IMR-90 (cell line): ENCODE data around the gene VDAC1. TPM values are rescaled to one million over a fixed set of nuclear protein-coding genes. Genes with fewer than 3 reads are reported as not detected.

Experiments
- ATAC-seq: fragments of 200-7000 bp; cut with Tn5 transposase; 2 replicates; pipeline ENCODE4 v1.9.1; 2020; ENCODE audit warnings: low read depth, mild to moderate bottlenecking, moderate library complexity
- BruUV-seq: library from RNA; stranded (reverse); fragments of 400-500 nt; replicated peaks from 2 replicates; lab custom pipeline; 2021; lab: Mats Ljungman, UMichigan
- CTCF ChIA-PET: fragments of 300-600 bp; formaldehyde crosslinking; extraction: SDS; loops from one replicate; lab custom pipeline; 2021; ENCODE audit warnings: antibody characterized with exemption; lab: Yijun Ruan, JAX
- POLR2A ChIA-PET: fragments of 300-600 bp; sonication (Branson Sonifier 250); formaldehyde crosslinking; loops from one replicate; lab custom pipeline; 2022; ENCODE audit warnings: antibody characterized with exemption; ENCODE audit not compliant: unreplicated experiment; lab: Charles Lee
- DNase-seq: peaks from one replicate; pipeline ENCODE4 v3.0.0; 2013
- H2AFZ ChIP-seq: replicated peaks from 2 replicates; pipeline ENCODE3; 2013; ENCODE audit warnings: low read length, mild to moderate bottlenecking; ENCODE audit not compliant: poor library complexity
- H2AK5ac ChIP-seq: 2 replicates; pipeline ENCODE4 v1.6.1; 2013; ENCODE audit warnings: low read depth, low read length, inconsistent platforms
- H2AK9ac ChIP-seq: replicated peaks from 2 replicates; pipeline ENCODE3; 2013; ENCODE audit warnings: mild to moderate bottlenecking, low read depth, low read length, moderate library complexity; ENCODE audit not compliant: poor library complexity
- H2BK120ac ChIP-seq: 2 replicates; pipeline ENCODE4 v1.6.1; 2013; ENCODE audit warnings: low read depth, low read length, inconsistent platforms
- H2BK15ac ChIP-seq: 3 replicates; pipeline ENCODE4 v1.6.1; 2013; ENCODE audit warnings: low read depth, low read length, inconsistent platforms
- H2BK20ac ChIP-seq: 2 replicates; pipeline ENCODE4 v1.6.1; 2013; ENCODE audit warnings: low read depth, mild to moderate bottlenecking, inconsistent platforms, low read length, moderate library complexity
- H2BK5ac ChIP-seq: 2 replicates; pipeline ENCODE4 v1.6.1; 2013; ENCODE audit warnings: mild to moderate bottlenecking, low read depth, low read length, inconsistent platforms; ENCODE audit not compliant: poor library complexity, severe bottlenecking
- H3K14ac ChIP-seq: replicated peaks from 2 replicates; pipeline ENCODE4 v1.6.1; 2013; ENCODE audit warnings: low read depth, low read length, inconsistent platforms
- H3K18ac ChIP-seq: 2 replicates; pipeline ENCODE4 v1.6.1; 2013; ENCODE audit warnings: low read depth, low read length, control low read depth
- H3K23ac ChIP-seq: 2 replicates; pipeline ENCODE4 v1.6.1; 2013; ENCODE audit warnings: low read depth, low read length, inconsistent platforms
- H3K27ac ChIP-seq: 2 replicates; pipeline ENCODE4 v1.5.1; 2013; ENCODE audit warnings: mild to moderate bottlenecking, control low read depth, low read length; ENCODE audit not compliant: insufficient read depth
- H3K27me3 ChIP-seq: 2 replicates; pipeline ENCODE4 v1.6.1; 2013; ENCODE audit warnings: low read length; ENCODE audit not compliant: control insufficient read depth, insufficient read depth
- H3K36me3 ChIP-seq: 2 replicates; pipeline ENCODE4 v1.6.1; 2013; ENCODE audit warnings: low read length, mixed read lengths; ENCODE audit not compliant: control insufficient read depth, insufficient read depth
- H3K4ac ChIP-seq: 2 replicates; pipeline ENCODE4 v1.6.1; 2013; ENCODE audit warnings: low read depth, low read length, inconsistent platforms
- H3K4me1 ChIP-seq: 2 replicates; pipeline ENCODE4 v1.6.1; 2013; ENCODE audit warnings: low read length, mixed read lengths; ENCODE audit not compliant: control insufficient read depth, insufficient read depth
- H3K4me2 ChIP-seq: 2 replicates; pipeline ENCODE4 v1.6.1; 2013; ENCODE audit warnings: low read depth, mild to moderate bottlenecking, control low read depth, low read length, moderate library complexity
- H3K4me3 ChIP-seq: 2 replicates; pipeline ENCODE4 v1.5.1; 2013; ENCODE audit warnings: low read depth, mild to moderate bottlenecking, control low read depth, low read length, moderate library complexity; ENCODE audit not compliant: insufficient read depth
- H3K56ac ChIP-seq: 2 replicates; pipeline ENCODE4 v1.6.1; 2013; ENCODE audit warnings: low read length, inconsistent platforms; ENCODE audit not compliant: insufficient read depth; ENCODE audit errors: extremely low read depth
- H3K79me1 ChIP-seq, 2 experiments: 2 replicates each; pipeline ENCODE4 v1.6.1; 2013; ENCODE audit warnings: low read length in 2 of 2, inconsistent platforms in 1 of 2, low read depth in 1 of 2
- H3K9ac ChIP-seq: 2 replicates; pipeline ENCODE4 v1.6.1; 2013; ENCODE audit warnings: low read depth, low read length, control low read depth
- H3K9me1 ChIP-seq: 2 replicates; pipeline ENCODE4 v1.6.1; 2013; ENCODE audit warnings: low read length, inconsistent platforms; ENCODE audit not compliant: insufficient read depth
- H3K9me3 ChIP-seq: 2 replicates; pipeline ENCODE4 v1.6.1; 2013; ENCODE audit warnings: low read length; ENCODE audit not compliant: control insufficient read depth, insufficient read depth
- H4K20me1 ChIP-seq: 2 replicates; pipeline ENCODE4 v1.6.1; 2013; ENCODE audit warnings: low read length, inconsistent platforms; ENCODE audit not compliant: insufficient read depth
- H4K5ac ChIP-seq: 2 replicates; pipeline ENCODE4 v1.6.1; 2013; ENCODE audit warnings: mild to moderate bottlenecking, low read depth, low read length, control low read depth
- H4K8ac ChIP-seq, 2 experiments: 2 replicates each; pipeline ENCODE4 v1.6.1; 2013; ENCODE audit warnings: low read depth in 2 of 2, low read length in 2 of 2, control low read depth in 1 of 2, inconsistent platforms in 1 of 2
- H4K91ac ChIP-seq: 2 replicates; pipeline ENCODE4 v1.6.1; 2013; ENCODE audit warnings: low read depth, low read length, inconsistent platforms; ENCODE audit not compliant: insufficient read depth
- BHLHE40 ChIP-seq: fragments of 150-350 bp; IDR thresholded peaks from 2 replicates; pipeline ENCODE4 v1.6.1; 2016; ENCODE audit warnings: mild to moderate bottlenecking, low read depth, low read length
- CEBPB ChIP-seq: IDR thresholded peaks from 2 replicates; pipeline ENCODE4 v1.6.1; 2012; ENCODE audit warnings: low read depth, low read length, improper control_type of control experiment
- CHD1 ChIP-seq: IDR thresholded peaks from 2 replicates; pipeline ENCODE4 v1.6.1; 2012; ENCODE audit warnings: low read depth, low read length, improper control_type of control experiment
- FOS ChIP-seq: fragments of 150-350 bp; IDR thresholded peaks from 2 replicates; pipeline ENCODE4 v1.6.1; 2016; ENCODE audit warnings: low read depth, low read length
- MAFK ChIP-seq: IDR thresholded peaks from 2 replicates; pipeline ENCODE4 v1.6.1; 2012; ENCODE audit warnings: low read depth, low read length, improper control_type of control experiment
- MAZ ChIP-seq: IDR thresholded peaks from 2 replicates; pipeline ENCODE4 v1.6.1; 2012; ENCODE audit warnings: low read depth, mild to moderate bottlenecking, low read length, improper control_type of control experiment, moderate library complexity, borderline replicate concordance
- MXI1 ChIP-seq: IDR thresholded peaks from 2 replicates; pipeline ENCODE4 v1.6.1; 2012; ENCODE audit warnings: low read depth, mild to moderate bottlenecking, low read length, moderate library complexity, borderline replicate concordance
- NFE2L2 ChIP-seq: fragments of 150-350 bp; IDR thresholded peaks from 2 replicates; pipeline ENCODE4 v1.6.1; 2016; ENCODE audit warnings: low read depth, mild to moderate bottlenecking, low read length
- POLR2A ChIP-seq: IDR thresholded peaks from 2 replicates; pipeline ENCODE4 v1.6.1; 2012; ENCODE audit warnings: mild to moderate bottlenecking, low read depth, low read length
- RAD21 ChIP-seq: IDR thresholded peaks from 2 replicates; pipeline ENCODE4 v1.6.1; 2012; ENCODE audit warnings: low read length, improper control_type of control experiment
- RCOR1 ChIP-seq: IDR thresholded peaks from 2 replicates; pipeline ENCODE4 v1.6.1; 2012; ENCODE audit warnings: mild to moderate bottlenecking, low read length, improper control_type of control experiment; ENCODE audit not compliant: insufficient replicate concordance
- RFX5 ChIP-seq: IDR thresholded peaks from 2 replicates; pipeline ENCODE4 v1.8.0; 2012; ENCODE audit warnings: low read depth, mild to moderate bottlenecking, low read length, moderate library complexity
- WGBS, 2 experiments: methylation state at CpG; one replicate each; pipeline versions ENCODE4 v1.1.5 to v1.1.7; 2013; ENCODE audit warnings: missing lambda C conversion rate in 2 of 2; ENCODE audit not compliant: insufficient read length in 1 of 2; ENCODE audit errors: extremely low coverage in 2 of 2; 5-methylcytosine and 5-hydroxymethylcytosine counted together
- dilution Hi-C: fragments of 300-500 bp; cut with HindIII; formaldehyde crosslinking; loops from one replicate; pipeline ENCODE4 v1.14.3; 2018; ENCODE audit warnings: low sequenced_read_pairs; ENCODE audit not compliant: unreplicated experiment
- in situ Hi-C: fragments of 300-500 bp; cut with MboI; formaldehyde crosslinking; loops from 3 replicates; pipeline ENCODE4 v1.14.3; 2019; ENCODE audit warnings: low sequenced_read_pairs, inconsistent platforms, mixed read lengths
- intact Hi-C: fragments of 100-400 bp; cut with micrococcal nuclease; formaldehyde crosslinking; loops from 2 replicates; pipeline ENCODE4 v1.10.0; 2022
- polyA plus RNA-seq, 3 experiments: library from polyadenylated mRNA; depleted of rRNA; stranded (reverse); fragments of >200 nt; gene quantifications; 2 replicates each; pipeline ENCODE4 v1.2.3, GENCODE V29; 2012; ENCODE audit warnings: low replicate concordance in 1 of 3
- total RNA-seq: library from RNA; depleted of rRNA; stranded (reverse); fragments of >200 nt; gene quantifications from 2 replicates; pipeline ENCODE4 v1.2.3, GENCODE V29; 2012
- TF ChIP-seq, protein P1 (sequence below): fragments of 150-350 bp; IDR thresholded peaks from 2 replicates; pipeline ENCODE4 v1.6.1; 2016; ENCODE audit warnings: low read depth, mild to moderate bottlenecking, low read length, moderate library complexity, borderline replicate concordance
- TF ChIP-seq, protein P2 (sequence below): conservative IDR thresholded peaks from 2 replicates; pipeline ENCODE4 v1.5.1; 2012; ENCODE audit warnings: mild to moderate bottlenecking, low read depth, low read length, improper control_type of control experiment

The VDAC1 gene
- total and polyA plus RNA-seq, 2 of the 4 experiments (the other 2 are of a cell fraction), result 289 to 365 TPM

DNA sequence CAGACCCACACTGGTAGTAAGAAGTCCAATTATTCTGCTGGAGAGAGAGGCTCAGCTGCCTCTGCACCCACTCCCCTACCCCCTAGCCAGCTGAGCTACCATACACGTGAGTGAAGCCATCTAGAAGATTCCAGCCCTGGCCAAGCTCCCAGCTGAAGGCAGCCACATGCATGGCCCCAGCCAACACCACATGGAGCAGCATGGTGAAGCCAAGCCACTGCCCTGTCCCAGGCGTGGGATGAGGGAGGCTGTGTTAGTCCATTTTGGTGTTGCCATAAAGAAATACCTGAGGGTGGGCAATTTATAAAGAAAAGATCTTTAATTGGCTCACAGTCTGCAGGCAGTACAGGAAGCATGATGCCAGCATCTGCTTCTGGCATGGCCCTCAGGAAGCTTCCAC is 20.0 kb upstream of the VDAC1 start:
- no peak overlapping the region for H2BK120ac ChIP-seq
- no peak overlapping the region for H4K91ac ChIP-seq
- DNase-seq, result no peak
- no peaks in the 10 kb centered on the region for H3K9me3 ChIP-seq
- ChIA-PET CTCF (no interaction called here), POLR2A (no interaction called here)
- H2AFZ ChIP-seq, result no peak overlapping the region
- no peak overlapping the region for H3K18ac ChIP-seq
- H3K9ac ChIP-seq, result no peak overlapping the region
- H3K27ac ChIP-seq, result no peak overlapping the region
- H3K14ac ChIP-seq, result no peak overlapping the region
- H2BK5ac ChIP-seq, result no peak overlapping the region
- H3K27me3 ChIP-seq, result peaks cover 41% of the 10 kb centered on the region
- TF ChIP-seq POLR2A (no peak), FOS (no peak), NFE2L2 (no peak), MXI1 (no peak), RFX5 (no peak), RAD21 (no peak), MAFK (no peak), CHD1 (no peak), RCOR1 (no peak), BHLHE40 (no peak), MAZ (no peak), CEBPB (no peak)
- TF ChIP-seq, protein P1, sequence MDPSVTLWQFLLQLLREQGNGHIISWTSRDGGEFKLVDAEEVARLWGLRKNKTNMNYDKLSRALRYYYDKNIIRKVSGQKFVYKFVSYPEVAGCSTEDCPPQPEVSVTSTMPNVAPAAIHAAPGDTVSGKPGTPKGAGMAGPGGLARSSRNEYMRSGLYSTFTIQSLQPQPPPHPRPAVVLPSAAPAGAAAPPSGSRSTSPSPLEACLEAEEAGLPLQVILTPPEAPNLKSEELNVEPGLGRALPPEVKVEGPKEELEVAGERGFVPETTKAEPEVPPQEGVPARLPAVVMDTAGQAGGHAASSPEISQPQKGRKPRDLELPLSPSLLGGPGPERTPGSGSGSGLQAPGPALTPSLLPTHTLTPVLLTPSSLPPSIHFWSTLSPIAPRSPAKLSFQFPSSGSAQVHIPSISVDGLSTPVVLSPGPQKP, result no peak
- TF ChIP-seq, protein P2, sequence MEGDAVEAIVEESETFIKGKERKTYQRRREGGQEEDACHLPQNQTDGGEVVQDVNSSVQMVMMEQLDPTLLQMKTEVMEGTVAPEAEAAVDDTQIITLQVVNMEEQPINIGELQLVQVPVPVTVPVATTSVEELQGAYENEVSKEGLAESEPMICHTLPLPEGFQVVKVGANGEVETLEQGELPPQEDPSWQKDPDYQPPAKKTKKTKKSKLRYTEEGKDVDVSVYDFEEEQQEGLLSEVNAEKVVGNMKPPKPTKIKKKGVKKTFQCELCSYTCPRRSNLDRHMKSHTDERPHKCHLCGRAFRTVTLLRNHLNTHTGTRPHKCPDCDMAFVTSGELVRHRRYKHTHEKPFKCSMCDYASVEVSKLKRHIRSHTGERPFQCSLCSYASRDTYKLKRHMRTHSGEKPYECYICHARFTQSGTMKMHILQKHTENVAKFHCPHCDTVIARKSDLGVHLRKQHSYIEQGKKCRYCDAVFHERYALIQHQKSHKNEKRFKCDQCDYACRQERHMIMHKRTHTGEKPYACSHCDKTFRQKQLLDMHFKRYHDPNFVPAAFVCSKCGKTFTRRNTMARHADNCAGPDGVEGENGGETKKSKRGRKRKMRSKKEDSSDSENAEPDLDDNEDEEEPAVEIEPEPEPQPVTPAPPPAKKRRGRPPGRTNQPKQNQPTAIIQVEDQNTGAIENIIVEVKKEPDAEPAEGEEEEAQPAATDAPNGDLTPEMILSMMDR, result no peak
- H3K23ac ChIP-seq, result no peak overlapping the region
- H2BK15ac ChIP-seq, result no peak overlapping the region
- no TSS peak for BruUV-seq
- peaks cover 6% of the 10 kb centered on the region for H3K4me1 ChIP-seq
- WGBS, 2 experiments, result no CpG with 5 or more reads among the region's 2 CpGs
- no peak overlapping the region for H2AK9ac ChIP-seq
- H4K8ac ChIP-seq, result no peak overlapping the region
- no peak overlapping the region for H3K56ac ChIP-seq
- peaks cover 7% of the 10 kb centered on the region for H4K20me1 ChIP-seq
- no peak for ATAC-seq
- H2BK20ac ChIP-seq, result no peak overlapping the region
- no peak overlapping the region for H2AK5ac ChIP-seq
- H3K4me2 ChIP-seq, result no peak overlapping the region
- intact Hi-C loops (no loop called here), in situ Hi-C loops (loop anchor here (25.0 kb wide), 1 partner anchor 262 kb away; no protein-coding TSS in a partner anchor), dilution Hi-C loops (no loop called here)
- no peak overlapping the region for H4K5ac ChIP-seq
- H3K79me1 ChIP-seq, result no peaks in the 10 kb centered on the region
- H3K4ac ChIP-seq, result no peak overlapping the region
- peaks cover 6% of the 10 kb centered on the region; the same call in 1 of the 2 replicates for H3K9me1 ChIP-seq
- H3K4me3 ChIP-seq, result no peak overlapping the region
- no peaks in the 10 kb centered on the region for H3K36me3 ChIP-seq
